ENCODE results near the gene MSRB2. TPM values are rescaled to one million over a fixed set of nuclear protein-coding genes. Genes with fewer than 3 reads are reported as not detected.

Gene MSRB2
- total RNA-seq, 4 donors from 2014 or later = 15.1 to 26.4 (median 16.6) TPM

- TF ChIP-seq CTCF (IDR thresholded peaks at IDR 0.05; ENCODE audit: low read depth) = no peak
These were observed 76.0 kb downstream of the MSRB2 start for GRCh38 chr10:23171232-23171876.

Small RNAs within 50 kb of the gene (small RNA-seq; reads per million reads assigned to genes)
- not detected for gene RF00561

Other genes with a start within 250 kb of the MSRB2 start
- not detected for gene ARMC3, start 167.5 kb upstream of the MSRB2 start, total RNA-seq
- not detected for gene PTF1A, start 96.7 kb downstream of the MSRB2 start, total RNA-seq
- not detected for gene C10orf67, start 249.2 kb downstream of the MSRB2 start, total RNA-seq

Data from subcutaneous adipose tissue (tissue), 4 donors.